ENCODE results near the gene LARP7.
"Not testable (repeated sequence)": the region's sequence is repeated elsewhere in the genome, so short reads cannot be mapped to it uniquely, and the experiment has no call there.

Gene LARP7

DNA sequence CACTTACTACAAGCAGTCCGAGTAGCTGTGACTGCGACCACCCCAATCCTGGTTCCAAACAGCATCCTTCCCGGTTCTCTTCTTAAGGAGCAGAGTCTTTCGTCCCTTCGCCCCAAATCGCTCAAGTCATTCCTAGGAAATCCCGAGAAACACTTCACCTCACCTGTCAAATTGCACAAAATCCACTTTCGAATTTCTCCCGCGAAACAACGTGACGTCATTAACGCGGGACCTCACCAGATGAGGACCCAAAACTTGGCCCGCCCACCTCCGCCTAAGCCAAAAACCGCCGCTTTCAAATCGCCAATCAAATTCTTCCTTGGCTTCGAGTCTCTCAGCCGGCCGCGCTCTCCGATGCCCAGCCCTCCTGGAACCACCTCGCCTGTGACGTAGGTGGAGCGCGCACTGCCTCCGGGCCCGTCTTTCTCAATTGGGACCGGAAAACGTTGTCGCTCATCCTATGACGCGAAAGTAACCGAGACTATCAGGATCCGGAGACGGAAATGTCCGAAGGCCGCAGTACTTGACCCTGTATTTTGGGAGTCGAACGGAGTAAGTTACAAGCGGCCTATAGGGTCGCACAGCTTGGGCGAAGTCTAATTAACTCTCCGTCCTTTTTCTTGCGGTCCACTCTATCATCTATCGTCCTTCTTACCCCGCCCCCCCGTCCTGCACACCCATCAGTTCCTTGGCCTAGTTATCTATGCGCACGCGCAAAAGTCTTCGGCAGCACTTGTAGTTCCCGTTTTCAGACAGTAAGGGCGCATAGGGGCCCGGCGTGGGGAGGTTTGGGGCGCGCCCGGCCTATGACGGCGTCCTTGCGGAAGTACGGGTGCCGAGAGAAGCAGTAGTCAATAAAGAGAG, at the start of gene LARP7, which contains the start of gene ZGRF1:
LARP7 (plus strand) TSS at position 456 of the 864 bp plus-strand sequence. CDS start 7,527 bp downstream, outside the sequence.
ZGRF1 (minus strand) TSS at position 222 of the 864 bp plus-strand sequence. CDS start 3,733 bp downstream, outside the sequence.
- peak; percentile 99 for DNase-seq

DNA sequence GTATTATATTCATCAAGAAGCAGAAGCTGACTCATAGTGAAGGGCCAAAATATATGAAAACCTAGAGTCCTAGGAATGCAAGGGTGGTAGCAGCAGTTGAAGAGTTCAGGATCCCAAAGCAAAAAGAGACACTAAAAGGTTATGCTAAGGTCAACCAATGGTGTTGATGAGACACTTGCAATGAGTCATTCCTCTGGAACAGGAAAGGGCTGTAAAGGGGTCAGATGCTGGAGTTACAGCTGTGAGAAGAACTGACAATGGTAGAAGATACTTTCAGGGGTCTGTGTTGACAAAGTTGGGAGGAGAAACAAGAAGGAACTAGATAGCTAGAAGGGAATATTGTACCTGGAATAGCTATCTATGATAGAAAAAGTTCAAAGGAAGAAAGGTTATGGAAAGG, 47.7 kb upstream of the LARP7 start:
- peak; percentile 48 for DNase-seq

- no peak for DNase-seq
These were observed 45.4 kb upstream of the LARP7 start for GRCh38 chr4:112591593-112591992.

DNA sequence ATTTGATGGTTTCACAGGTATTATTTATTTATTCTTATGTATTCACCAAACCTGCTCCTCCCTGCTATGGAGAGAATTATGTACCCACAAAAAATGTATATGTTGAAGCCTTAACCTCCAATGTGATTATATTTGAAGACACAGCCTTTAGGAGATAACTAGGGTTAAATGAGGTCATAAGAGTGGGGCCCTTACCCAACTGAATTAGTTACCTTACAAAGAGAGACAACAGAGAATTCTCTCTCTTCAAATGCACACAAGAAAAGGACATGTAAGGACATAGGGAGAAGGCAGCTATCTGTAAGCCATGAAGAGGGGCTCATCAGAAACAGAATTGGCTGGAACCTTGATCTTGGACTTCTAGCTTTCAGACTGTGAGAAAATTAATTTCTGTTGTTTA, 44.2 kb upstream of the LARP7 start:
- DNase-seq = no peak

DNA sequence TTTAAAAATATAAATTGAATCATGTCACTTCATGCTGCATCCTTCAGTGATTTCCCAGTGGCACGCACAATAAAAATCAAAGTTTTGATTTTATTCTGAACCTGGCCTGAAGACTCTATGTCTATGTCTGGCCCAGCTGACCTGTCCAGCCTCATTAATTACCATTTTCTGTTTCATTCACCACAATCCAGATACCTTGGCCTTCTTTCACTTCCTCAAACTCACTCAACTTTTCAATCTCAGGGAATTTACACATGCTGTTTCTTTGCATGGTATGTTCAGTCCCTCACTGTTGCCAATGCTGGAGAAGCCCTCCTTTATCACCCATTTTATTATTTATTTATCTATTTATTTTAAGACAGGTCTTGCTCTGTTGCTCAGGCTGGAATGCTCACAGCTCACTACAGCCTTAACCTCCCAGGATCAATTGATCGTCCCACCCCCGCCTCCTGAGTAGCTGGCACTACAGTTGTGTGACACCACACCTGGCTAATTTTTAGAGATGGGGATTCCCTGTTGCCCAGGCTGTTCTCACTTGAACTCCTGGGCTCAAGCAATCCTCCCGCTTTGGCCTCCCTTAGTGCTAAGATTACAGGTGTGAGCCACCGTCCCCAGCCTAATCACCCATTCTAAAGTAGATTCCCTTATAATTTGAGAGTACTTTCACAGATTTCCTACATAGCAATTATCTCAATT, 43.4 kb upstream of the LARP7 start:
- no peak for DNase-seq

DNA sequence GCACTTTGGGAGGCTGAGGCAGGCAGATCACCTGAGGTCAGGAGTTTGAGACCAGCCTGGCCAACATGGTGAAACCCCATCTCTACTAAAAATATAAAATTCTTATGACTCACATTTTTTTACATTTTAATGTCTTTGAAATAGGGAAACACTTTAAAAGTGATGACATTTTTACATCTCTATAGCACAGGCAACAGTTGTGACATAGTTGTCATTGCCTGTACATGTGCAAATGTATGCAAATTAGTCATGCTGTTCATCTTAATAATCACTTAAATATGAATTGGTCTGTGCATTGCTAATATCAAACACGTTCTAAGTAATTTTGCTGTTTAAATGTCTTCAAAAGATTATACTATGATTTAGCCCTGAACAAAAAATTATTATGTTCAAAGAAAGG, 42.0 kb upstream of the LARP7 start:
- DNase-seq = no peak

DNA sequence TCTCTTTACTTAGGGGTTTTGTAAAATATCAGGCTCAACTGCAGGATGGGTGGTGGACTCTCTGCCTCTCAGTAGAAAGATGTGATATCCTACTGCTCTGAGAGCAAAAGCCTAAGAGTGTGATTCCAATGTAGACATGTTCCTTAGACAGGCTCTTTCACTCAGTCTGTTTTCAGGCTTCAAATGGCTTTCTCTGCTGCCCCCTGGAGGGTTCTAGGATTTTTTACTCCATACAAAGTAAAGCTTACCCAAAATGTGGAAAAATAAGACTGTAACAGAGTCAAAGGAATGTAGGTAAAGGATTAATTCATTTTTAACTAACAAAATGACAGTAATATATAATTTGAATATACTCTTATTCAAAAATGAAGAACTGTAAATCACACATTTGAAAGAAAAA, 32.4 kb upstream of the LARP7 start:
- peak; percentile 49 for DNase-seq

GRCh38 chr4:112612814-112613213, 24.1 kb upstream of the LARP7 start:
- DNase-seq = not testable (repeated sequence)

GRCh38 chr4:112616984-112617383, 20.0 kb upstream of the LARP7 start:
- DNase-seq = no peak

- no peak for DNase-seq
These were observed 10.7 kb upstream of the LARP7 start for GRCh38 chr4:112626228-112626627.

GRCh38 chr4:112633477-112634235, 3.3 kb upstream of the LARP7 start:
- peak; percentile 34 for DNase-seq

GRCh38 chr4:112637552-112637866, 566 bp downstream of the LARP7 start:
- DNase-seq = no peak

- no peak for DNase-seq
These were observed 5.6 kb downstream of the LARP7 start for GRCh38 chr4:112642526-112642925.

- not testable (repeated sequence) for DNase-seq
These were observed 7.9 kb downstream of the LARP7 start for GRCh38 chr4:112644595-112645535.

GRCh38 chr4:112645541-112646329, 8.8 kb downstream of the LARP7 start:
- no peak for DNase-seq

- DNase-seq = no peak
These were observed 9.9 kb downstream of the LARP7 start for GRCh38 chr4:112646632-112647537.

- no peak for DNase-seq
These were observed 10.8 kb downstream of the LARP7 start for GRCh38 chr4:112647785-112648184.

DNA sequence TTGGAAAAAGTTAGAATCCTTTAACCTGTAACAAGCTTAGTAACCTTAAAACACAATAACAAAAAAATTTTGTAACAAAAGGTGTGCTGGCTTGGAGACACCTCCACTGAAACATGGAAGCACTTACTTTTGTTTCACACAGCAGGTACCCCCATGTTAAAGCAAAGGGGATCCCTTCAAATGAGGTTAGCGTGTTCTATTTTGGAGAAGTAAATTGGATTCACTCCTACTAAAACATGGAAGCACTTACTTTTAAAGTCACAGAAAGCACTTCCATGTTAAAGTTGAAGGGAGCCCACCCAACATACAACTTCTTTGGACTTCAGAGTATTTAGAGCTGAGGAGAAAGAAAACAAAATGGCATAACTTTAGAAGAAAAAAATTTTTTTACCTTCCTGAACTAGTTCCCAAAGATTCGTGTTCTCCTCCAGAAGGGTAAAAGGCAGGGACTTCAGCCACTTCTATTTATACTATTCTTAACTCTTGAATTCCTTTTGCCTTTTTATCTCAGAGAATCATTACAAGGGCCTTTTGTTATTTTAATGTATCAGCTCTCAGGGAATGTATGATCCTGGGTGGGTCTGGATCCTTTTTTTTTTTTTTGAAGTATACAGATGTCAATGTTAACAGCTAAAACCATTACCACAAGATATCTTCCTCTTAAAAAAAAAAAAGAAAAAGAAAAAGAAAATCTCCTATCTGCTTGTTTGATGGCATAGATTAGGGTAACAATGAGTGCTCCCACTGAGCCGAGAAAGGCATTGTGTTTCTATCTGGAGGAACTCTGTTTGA, 11.5 kb downstream of the LARP7 start:
- DNase-seq = peak; percentile 37

DNA sequence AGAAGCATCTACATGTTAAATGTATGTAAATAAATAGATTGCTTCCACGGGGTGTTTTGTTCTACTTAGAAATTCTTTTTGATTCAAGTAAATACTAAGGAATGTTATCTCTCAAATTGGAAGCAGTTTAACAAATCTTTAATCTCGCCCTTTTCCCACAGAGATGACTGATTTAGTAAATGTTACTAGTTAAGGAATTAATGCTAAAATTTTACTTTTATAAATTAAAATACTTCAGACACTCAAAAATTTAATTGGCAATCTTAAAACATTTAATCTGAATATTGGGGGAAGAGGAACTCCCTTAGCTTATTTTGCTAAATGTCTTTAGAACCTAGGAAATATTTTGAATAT, 12.1 kb downstream of the LARP7 start:
- DNase-seq = no peak

GRCh38 chr4:112650332-112650731, 13.4 kb downstream of the LARP7 start:
- DNase-seq = no peak
